ENCODE results near the gene PPIL3.

- no peak for TF ChIP-seq CTCF (IDR thresholded peaks at IDR 0.05)
- TF ChIP-seq POLR2A (IDR thresholded peaks at IDR 0.05) = no peak
Measured at GRCh38 chr2:200878289-200878880, 10.5 kb downstream of the PPIL3 start.

All from heart left ventricle (tissue), 13 donors.